Measurements from ENCODE around the gene NOP53.
"Not testable (repeated sequence)": the region's sequence is repeated elsewhere in the genome, so short reads cannot be mapped to it uniquely, and the experiment has no call there.

The NOP53 gene

DNA sequence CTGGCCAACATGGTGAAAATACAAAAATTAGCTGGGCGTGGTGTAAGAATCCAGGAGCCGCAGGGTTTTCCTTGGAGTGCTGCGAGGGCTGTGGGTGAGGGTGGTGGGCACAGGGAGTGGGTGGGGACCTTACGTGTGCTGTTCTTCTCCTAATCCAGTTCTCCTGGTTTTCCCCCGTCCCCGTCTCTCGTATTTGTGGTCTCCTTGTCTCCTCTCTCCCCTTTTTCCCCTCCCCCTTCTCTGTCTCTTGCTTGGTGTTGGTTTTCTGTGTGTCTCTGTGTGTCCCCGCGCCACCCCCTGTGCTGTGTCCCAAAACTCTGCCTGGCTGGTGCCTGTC lies 34.8 kb downstream of the NOP53 start:
- Mint-ChIP-seq H3K9me3 (no peaks in the 10 kb centered on the region), H3K4me1 (peaks cover 35% of the 10 kb centered on the region), H3K4me3 (peak overlapping the region; percentile 98), H3K36me3 (peaks cover 27% of the 10 kb centered on the region), H3K27me3 (no peaks in the 10 kb centered on the region), H3K27ac (peak overlapping the region; percentile 28)
- CTCF ChIA-PET = interaction anchor here (1.3 kb wide), 1 partner anchor 9 kb away, joined by 4 read pairs; no protein-coding TSS in a partner anchor
- no peak for DNase-seq

GRCh38 chr19:47781590-47782262 lies 36.4 kb downstream of the NOP53 start:
- CTCF ChIA-PET = no interaction called here
- Mint-ChIP-seq H3K4me1 (peaks cover 32% of the 10 kb centered on the region), H3K9me3 (no peaks in the 10 kb centered on the region), H3K27me3 (no peaks in the 10 kb centered on the region), H3K4me3 (no peak overlapping the region), H3K27ac (no peak overlapping the region), H3K36me3 (peaks cover 30% of the 10 kb centered on the region)
- DNase-seq = no peak

GRCh38 chr19:47786566-47786965 lies 41.2 kb downstream of the NOP53 start:
- no peaks in the 10 kb centered on the region for H3K9me3 Mint-ChIP-seq
- no peak for DNase-seq
- peaks cover 25% of the 10 kb centered on the region for H3K36me3 Mint-ChIP-seq
- no peaks in the 10 kb centered on the region for H3K27me3 Mint-ChIP-seq
- no peak overlapping the region for H3K27ac Mint-ChIP-seq
- H3K4me3 Mint-ChIP-seq = no peak overlapping the region
- peaks cover 6% of the 10 kb centered on the region for H3K4me1 Mint-ChIP-seq
- CTCF ChIA-PET = interaction anchor here (1.6 to 2.4 kb wide), 3 partner anchors 9 to 73 kb away, joined by 5 to 10 read pairs (median 8); partner anchors contain the start of genes EHD2 and SELENOW

DNA sequence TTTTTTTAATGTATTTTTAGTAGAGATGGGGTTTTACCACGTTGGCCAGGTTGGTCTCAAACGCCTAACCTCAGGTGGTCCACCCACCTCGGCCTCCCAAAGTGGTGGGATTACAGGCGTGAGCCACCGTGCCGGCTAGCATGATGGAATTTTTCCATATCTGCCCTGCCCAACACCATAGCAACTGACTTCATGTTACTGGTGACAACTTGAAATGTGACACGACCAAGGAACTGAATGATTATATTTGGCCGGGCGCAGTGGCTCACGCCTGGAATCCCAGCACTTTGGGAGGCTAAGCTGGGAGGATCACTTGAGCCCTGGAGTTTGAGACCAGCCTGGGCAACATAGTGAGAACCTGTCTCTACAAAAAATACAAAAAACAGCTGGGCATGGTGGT lies 42.0 kb downstream of the NOP53 start:
- peaks cover 20% of the 10 kb centered on the region for H3K36me3 Mint-ChIP-seq
- not testable (repeated sequence) for H3K27me3 Mint-ChIP-seq, H3K4me3 Mint-ChIP-seq, H3K27ac Mint-ChIP-seq, DNase-seq, H3K9me3 Mint-ChIP-seq, H3K4me1 Mint-ChIP-seq
- CTCF ChIA-PET = interaction anchor here (0.7 to 2.4 kb wide), 4 partner anchors 11 to 74 kb away, joined by 3 to 10 read pairs (median 6); partner anchors contain the start of gene EHD2

DNA sequence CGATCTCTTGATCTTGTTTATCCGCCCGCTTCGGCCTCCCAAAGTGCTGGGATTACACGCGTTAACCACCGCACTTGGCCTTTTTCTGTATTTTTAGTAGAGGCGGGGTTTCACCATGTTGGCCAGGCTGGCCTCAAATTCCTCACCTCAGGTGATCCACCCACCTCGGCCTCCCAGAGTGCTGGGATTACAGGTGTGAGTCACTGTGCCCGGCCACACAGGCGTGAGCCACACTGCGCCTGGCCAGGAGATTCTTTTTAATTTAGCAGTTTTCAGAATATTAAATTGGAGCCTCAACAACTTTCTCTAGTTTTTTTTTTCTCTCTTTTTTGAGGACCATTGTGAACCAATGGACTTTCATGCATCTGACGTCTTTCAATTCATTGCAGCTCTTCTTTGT lies 44.5 kb downstream of the NOP53 start:
- not testable (repeated sequence) for DNase-seq, H3K4me1 Mint-ChIP-seq, H3K9me3 Mint-ChIP-seq, H3K27me3 Mint-ChIP-seq, H3K4me3 Mint-ChIP-seq, H3K36me3 Mint-ChIP-seq, H3K27ac Mint-ChIP-seq
- CTCF ChIA-PET = interaction anchor here (1.0 to 2.1 kb wide), 11 partner anchors 9 to 353 kb away, joined by 3 to 11 read pairs (median 4); partner anchors contain the start of gene EHD2

GRCh38 chr19:47790398-47790814 lies 45.1 kb downstream of the NOP53 start:
- Mint-ChIP-seq H3K27me3 (no peaks in the 10 kb centered on the region), H3K27ac (no peak overlapping the region), H3K4me1 (peaks cover 2% of the 10 kb centered on the region), H3K9me3 (no peaks in the 10 kb centered on the region), H3K4me3 (no peak overlapping the region), H3K36me3 (peaks cover 1% of the 10 kb centered on the region)
- DNase-seq = peak; percentile 89
- CTCF ChIA-PET = interaction anchor here (0.6 to 2.3 kb wide), 9 partner anchors 8 to 354 kb away, joined by 3 to 11 read pairs (median 5); partner anchors contain the start of gene EHD2

DNA sequence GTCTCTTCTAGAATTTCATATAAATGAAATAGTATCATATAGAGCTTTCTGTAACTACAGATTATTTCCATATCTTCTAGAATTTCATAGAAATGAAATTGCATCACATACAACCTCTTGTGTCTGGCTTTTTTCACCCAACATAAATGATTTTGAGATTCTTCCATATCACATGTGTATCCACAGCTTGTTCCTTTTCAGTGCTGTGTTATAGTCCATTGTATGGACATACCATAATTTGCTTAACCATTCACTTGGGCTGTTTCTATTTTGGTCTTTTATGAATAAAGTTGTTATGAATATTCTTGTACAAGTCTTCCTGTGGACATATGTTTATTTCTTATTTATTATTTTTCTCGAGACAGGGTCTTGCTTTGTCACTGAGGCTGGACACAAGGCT lies 47.3 kb downstream of the NOP53 start:
- CTCF ChIA-PET = interaction anchor here (1.2 to 2.3 kb wide), 3 partner anchors 72 to 80 kb away, joined by 3 to 7 read pairs (median 5); partner anchors contain the start of gene EHD2
- Mint-ChIP-seq H3K9me3 (no peaks in the 10 kb centered on the region), H3K4me3 (no peak overlapping the region), H3K4me1 (peaks cover 2% of the 10 kb centered on the region), H3K36me3 (no peaks in the 10 kb centered on the region), H3K27me3 (peaks cover under 1% of the 10 kb centered on the region), H3K27ac (no peak overlapping the region)
- no peak for DNase-seq

DNA sequence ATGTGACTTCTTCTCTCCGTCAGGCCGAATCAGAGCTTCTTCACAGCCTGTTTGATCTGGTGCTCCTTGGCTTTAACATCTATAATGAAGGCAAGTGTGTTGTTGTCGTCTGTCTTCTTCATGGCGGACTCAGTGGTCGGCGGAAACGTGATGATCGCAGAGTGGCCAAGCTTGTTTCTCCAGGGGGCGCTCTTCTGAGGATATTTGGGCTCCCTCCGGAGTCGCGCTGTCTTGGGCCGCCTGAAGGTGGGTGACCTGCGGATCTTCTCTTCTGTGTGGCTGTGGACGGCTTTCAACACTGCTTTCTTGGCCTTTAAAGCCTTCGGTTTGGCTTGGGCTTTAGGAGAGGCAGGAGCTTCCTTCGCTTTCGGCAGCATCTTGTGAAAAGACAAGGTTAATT lies 49.2 kb downstream of the NOP53 start:
- DNase-seq = no peak
- Mint-ChIP-seq H3K36me3 (no peaks in the 10 kb centered on the region), H3K27me3 (peaks cover 16% of the 10 kb centered on the region), H3K4me3 (no peak overlapping the region), H3K27ac (no peak overlapping the region), H3K9me3 (no peaks in the 10 kb centered on the region), H3K4me1 (no peaks in the 10 kb centered on the region)
- CTCF ChIA-PET = no interaction called here

GRCh38 chr19:47796785-47797184 lies 51.4 kb downstream of the NOP53 start:
- H3K27ac Mint-ChIP-seq = no peak overlapping the region
- peaks cover 16% of the 10 kb centered on the region for H3K27me3 Mint-ChIP-seq
- no peaks in the 10 kb centered on the region for H3K4me1 Mint-ChIP-seq
- DNase-seq = no peak
- CTCF ChIA-PET = interaction anchor here (1.1 kb wide), 1 partner anchor 89 kb away, joined by 3 read pairs; no protein-coding TSS in a partner anchor
- no peaks in the 10 kb centered on the region for H3K36me3 Mint-ChIP-seq
- H3K4me3 Mint-ChIP-seq = no peak overlapping the region
- H3K9me3 Mint-ChIP-seq = peaks cover 6% of the 10 kb centered on the region

DNA sequence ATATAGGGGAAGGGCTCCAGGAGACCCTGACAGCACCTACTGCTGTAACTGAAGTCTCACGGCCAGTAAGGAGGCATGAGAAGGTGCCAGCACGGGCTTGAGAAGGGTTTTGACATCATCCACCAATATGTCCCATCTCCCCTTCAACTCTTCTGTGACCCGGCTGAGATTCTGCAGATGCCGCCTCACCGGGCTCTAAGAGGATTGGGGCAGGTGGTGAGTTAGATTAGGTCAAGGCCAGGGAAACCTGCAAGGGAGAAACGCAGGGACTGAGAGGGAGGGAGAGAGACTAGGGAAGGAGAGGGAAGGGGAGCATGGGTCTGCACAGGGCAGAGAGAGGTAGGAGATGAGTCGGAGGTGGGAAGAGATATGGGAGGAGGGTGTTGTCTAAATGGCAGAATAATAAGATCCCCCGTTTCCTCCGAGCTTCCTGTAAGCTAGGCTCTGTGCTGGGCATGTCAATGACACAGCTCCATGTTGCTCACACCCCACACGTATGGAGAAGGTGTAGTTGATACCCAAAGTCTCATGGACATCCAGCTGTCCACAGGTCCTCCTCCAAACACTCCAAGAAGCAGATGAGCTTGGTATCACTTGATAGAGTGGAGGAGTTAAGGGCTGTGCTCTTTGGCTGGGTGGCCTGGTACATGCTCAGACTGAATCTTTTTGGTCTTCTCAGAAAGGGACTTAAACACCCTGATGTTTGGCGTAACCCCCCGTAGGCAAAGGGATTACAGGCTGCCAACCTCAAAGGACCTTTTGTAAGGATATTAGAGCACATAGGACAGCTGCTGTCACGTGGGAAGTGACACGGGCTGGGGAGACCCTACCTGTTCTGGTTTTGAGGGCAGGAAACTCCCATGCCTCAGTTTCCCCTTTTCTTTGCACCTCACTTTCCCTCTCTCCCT lies 52.9 kb downstream of the NOP53 start:
- peaks cover 6% of the 10 kb centered on the region for H3K9me3 Mint-ChIP-seq
- DNase-seq = no peak
- H3K27me3 Mint-ChIP-seq = peaks cover 16% of the 10 kb centered on the region
- H3K36me3 Mint-ChIP-seq = no peaks in the 10 kb centered on the region
- no peaks in the 10 kb centered on the region for H3K4me1 Mint-ChIP-seq
- H3K4me3 Mint-ChIP-seq = no peak overlapping the region
- CTCF ChIA-PET = interaction anchor here (0.5 to 0.8 kb wide), 3 partner anchors 8 to 16 kb away, joined by 3 read pairs; no protein-coding TSS in a partner anchor
- H3K27ac Mint-ChIP-seq = no peak overlapping the region

DNA sequence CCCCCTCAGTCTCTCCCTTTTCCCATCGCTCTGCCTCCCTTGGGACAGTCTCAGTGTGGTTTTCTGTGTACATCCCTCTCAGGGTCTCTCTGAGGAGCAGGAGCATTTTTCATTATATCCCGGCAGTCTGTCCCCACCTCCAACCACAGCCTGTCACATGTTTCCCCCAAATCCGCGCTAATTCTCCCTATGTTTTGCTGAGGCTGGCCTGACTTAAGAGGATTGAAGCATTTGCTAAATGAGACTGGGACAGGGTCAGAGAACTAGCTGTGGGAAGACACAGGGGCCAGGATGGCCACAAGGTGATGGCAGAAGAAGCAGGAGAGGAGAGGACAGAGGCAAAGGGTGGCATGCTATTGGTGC lies 53.5 kb downstream of the NOP53 start:
- Mint-ChIP-seq H3K27me3 (peaks cover 16% of the 10 kb centered on the region), H3K9me3 (peaks cover 6% of the 10 kb centered on the region), H3K4me1 (no peaks in the 10 kb centered on the region), H3K36me3 (no peaks in the 10 kb centered on the region), H3K27ac (no peak overlapping the region), H3K4me3 (no peak overlapping the region)
- DNase-seq = no peak
- CTCF ChIA-PET = interaction anchor here (0.6 to 0.8 kb wide), 2 partner anchors 9 to 12 kb away, joined by 3 read pairs; no protein-coding TSS in a partner anchor

DNA sequence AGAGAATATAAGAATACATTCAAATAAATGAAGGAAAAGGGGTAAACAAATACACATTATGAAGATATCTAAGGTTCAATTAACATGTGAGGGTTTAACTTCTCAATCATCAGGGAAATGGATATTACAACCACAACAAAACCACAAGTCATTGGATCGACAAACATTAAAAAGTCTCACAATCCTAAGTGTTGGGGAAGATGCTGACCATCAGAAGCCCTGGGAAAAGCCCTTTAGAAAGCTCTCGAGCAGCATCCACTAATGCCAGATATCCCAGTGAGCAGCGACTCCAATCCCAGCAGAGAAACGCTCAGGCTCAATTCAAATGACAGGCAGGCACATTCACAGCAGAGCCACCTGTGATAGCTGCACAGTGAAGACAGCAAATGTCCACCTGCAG lies 55.9 kb downstream of the NOP53 start:
- H3K36me3 Mint-ChIP-seq = no peaks in the 10 kb centered on the region
- no peaks in the 10 kb centered on the region for H3K4me1 Mint-ChIP-seq
- no peak for DNase-seq
- no peak overlapping the region for H3K27ac Mint-ChIP-seq
- H3K9me3 Mint-ChIP-seq = peaks cover 6% of the 10 kb centered on the region
- H3K27me3 Mint-ChIP-seq = peaks cover 16% of the 10 kb centered on the region
- CTCF ChIA-PET = no interaction called here
- no peak overlapping the region for H3K4me3 Mint-ChIP-seq

DNA sequence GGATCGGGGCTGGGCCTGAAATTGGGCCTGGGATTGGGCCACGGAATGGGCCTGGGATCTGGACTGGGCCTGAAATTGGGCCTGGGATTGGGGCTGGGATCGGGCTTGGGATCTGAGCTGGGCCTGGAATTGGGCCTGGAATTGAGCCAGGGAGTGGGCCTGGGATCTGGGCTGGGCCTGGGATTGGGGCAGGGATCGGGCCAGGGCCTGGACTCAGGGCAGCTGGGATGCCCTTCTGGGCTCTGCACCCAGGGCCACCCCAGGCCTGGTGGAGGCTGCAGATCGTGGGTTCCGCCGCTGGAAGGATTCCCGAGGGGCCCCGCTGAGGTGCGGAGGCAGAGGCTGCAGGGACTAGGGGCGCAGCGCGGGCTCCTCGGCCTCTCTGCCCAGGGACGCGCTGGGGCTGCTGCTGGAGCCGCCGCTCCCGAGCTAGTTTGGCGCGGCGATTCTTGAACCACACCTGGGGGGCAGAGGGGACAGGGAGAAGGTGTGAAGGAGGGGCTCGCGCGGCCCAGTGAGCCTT lies 57.2 kb downstream of the NOP53 start:
- DNase-seq = no peak
- Mint-ChIP-seq H3K4me3 (no peak overlapping the region), H3K4me1 (no peaks in the 10 kb centered on the region), H3K27me3 (peaks cover 16% of the 10 kb centered on the region), H3K27ac (no peak overlapping the region), H3K36me3 (no peaks in the 10 kb centered on the region), H3K9me3 (peaks cover 6% of the 10 kb centered on the region)
- CTCF ChIA-PET = no interaction called here

DNA sequence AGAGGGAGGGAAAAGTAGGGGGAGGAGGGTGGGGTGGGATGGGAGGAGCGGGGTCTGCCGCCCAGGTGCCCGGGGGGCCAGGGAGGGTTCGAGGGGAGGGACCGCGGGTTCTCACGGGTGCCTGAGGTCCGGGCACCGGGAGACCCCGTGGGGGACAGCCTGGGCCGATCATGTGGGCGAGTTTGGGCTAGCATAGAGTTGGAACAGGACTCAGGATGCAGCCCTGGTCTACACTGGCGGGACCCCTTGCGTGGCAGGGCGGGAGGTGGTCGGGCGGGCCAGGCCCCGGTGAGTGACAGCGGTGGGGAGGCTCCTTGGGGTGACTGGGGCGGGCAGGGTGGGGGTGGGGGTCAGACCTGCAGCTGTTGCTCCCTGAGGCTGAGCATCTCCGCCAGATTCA lies 57.8 kb downstream of the NOP53 start:
- H3K4me3 Mint-ChIP-seq, H3K36me3 Mint-ChIP-seq, CTCF ChIA-PET, DNase-seq, H3K4me1 Mint-ChIP-seq, H3K9me3 Mint-ChIP-seq, H3K27ac Mint-ChIP-seq: not testable (repeated sequence)
- peaks cover 10% of the 10 kb centered on the region for H3K27me3 Mint-ChIP-seq
